SKM-1 treated with dmso at 0.1 percent for 144 hours (cell line): ENCODE measurements around the gene MEGF6.

Experiments
- DNase-seq: peaks from one replicate; lab custom pipeline; 2025; ENCODE audit not compliant: unreplicated experiment; lab: John Stamatoyannopoulos, UW

MEGF6 gene

GRCh38 chr1:3490046-3490745 lies 121.1 kb downstream of the MEGF6 start:
- DNase-seq, result no peak

GRCh38 chr1:3488432-3488831 lies 122.9 kb downstream of the MEGF6 start:
- DNase-seq, result no peak

GRCh38 chr1:3485016-3485415 lies 126.3 kb downstream of the MEGF6 start:
- no peak for DNase-seq

DNA sequence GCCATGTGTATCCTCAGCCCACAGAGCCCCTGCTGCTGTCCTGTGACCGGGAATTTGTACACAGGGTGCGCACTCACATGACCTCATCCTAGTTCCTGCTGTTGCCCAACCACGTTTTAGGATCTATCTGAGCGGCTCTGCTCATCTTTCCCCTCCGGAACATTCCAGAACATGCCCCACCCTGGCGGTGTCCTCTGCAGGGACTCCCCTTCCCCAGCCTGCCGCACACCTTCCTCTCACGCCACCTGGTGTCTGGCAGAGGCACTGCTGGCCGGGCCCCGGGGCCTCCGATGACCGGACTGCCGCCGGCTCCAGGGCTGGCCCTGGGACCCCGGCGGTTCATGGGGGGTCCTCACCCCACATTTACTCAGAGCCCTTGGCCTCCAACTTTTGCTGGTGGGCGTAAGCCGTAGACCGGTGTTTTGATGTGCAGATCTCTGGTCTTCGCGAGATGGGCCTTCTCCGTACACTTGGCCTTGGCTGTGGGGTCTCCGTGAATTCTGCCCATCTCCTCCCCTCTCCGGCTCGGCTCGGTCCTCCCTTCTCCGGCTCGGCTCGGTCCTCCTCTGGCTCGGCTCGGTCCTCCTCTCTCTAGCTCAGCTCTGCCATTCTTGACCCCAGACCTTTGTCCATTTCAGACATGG lies 127.4 kb downstream of the MEGF6 start:
- peak; percentile 14 for DNase-seq

GRCh38 chr1:3483380-3483779 lies 127.9 kb downstream of the MEGF6 start:
- no peak for DNase-seq

DNA sequence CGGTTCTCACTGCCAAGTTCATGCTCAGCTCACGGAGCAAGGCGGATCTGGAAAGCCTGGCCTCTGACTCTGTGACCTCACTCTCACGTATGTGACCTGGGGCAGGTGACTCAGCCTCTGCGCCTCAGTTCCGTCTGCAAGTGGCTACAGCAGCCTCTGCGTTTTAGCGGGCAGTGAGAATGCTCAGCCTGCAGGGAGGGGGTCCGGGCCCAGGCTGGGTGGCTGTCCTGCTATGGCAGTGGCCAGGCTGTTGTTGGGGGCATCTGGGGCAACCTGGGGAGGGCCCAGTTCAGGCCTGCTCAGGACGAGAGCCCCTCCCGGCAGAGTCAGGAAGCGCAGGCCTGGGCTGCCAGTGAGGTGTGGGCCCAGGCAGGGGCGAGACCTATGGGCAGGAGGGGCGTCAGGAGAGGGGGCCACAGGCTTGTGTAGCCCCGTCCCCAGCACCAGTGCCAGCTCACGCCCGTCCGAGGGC lies 128.9 kb downstream of the MEGF6 start:
- DNase-seq, result no peak

DNA sequence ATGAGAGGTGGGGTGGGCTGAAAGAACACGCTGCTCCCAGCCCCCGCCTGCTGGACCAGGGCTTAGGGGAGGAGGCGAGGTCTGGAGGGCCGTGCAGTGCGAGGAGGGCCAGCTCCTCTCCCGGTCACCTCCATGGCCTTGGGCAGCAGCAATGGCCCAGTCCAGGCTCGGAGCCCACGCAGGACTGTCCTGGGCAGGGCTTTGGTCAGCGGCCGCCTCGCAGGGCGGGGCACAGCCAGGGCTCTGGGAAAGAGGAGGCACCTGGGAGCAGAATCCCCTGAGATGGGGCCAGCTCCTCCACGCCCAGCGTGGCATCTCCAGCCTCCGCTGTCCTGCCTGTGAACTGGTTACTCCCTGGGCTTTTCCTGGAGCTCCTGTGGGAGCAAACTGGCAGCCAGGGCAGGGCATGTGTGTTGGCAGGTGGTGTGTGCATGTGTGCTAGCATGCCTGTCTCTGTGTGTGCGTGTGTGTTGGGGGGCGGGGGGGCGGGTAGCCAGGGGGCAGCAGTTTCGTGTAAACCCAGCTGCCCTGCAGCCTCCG lies 129.4 kb downstream of the MEGF6 start:
- DNase-seq, result no peak

GRCh38 chr1:3481046-3481445 lies 130.3 kb downstream of the MEGF6 start:
- no peak for DNase-seq

DNA sequence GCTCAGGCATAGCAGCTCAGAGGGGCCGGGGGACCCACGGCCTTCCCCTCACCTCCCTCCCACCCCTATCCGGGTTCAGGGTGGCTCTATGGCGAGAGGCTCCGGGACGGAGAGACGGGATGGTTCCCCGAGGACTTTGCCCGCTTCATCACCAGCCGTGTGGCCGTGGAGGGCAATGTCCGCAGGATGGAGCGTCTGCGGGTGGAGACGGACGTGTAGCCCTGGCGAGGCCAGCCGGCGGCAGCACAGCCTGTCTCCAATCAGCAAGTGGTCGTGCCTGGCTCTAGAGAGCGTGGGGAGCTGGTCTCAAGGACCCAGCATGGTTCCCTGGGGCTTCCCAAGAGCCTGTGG lies 131.0 kb downstream of the MEGF6 start:
- no peak for DNase-seq

- no peak for DNase-seq
These were observed 131.6 kb downstream of the MEGF6 start for GRCh38 chr1:3479511-3480368.

DNA sequence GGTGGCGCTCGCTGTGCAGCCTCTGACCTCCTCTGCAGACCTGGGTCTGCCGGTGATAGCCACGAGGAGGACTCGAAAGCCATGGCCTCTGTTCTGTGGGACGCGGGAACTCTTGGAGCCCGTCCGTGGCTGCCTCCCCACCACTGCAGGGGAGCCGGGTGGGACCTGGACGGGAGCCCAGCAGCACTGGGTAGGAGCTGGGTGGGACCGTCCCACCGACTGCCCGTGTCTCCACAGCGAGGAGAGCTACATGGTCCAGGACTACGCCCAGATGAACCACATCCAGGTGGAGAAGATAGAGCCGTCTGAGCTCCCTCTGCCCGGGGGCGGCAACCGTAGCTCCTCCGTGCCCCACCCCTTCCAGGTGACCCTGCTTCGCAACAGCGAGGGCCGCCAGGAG lies 133.1 kb downstream of the MEGF6 start:
- DNase-seq, result no peak

DNA sequence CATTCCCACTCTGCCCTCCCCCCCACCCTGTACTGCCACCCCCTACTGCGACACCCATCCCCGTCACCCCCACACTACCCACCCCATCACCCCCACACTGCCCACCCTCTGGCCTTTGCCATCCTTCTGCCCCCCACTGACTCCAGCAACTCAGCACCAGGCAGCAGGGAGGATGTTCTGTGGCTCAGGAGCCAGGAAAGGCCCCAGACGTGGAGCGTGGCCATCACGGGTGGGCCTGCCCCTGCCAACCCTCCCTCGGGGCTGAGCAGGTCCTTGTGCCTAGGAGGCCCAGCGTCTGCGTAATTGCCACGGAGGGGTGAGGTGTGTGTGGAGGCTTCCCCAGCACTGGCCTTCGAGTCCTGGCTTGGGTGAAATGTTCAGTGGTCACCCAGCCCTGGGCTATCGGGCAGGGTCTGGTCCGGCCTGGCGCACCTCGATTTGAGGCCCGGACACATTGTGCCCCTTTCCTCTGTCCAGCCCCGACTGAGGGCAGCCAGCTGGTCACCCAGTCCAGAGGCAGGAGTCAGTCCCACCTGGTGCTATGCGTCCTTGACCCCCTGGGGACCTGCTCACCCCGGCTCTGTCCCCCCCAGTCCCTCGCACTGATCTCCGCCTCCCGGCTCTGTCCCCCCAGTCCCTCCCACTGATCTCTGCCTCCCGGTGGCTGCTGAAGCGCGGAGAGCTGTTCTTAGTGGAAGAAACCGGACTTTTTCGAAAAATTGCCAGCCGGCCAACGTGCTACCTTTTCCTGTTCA lies 133.9 kb downstream of the MEGF6 start:
- no peak for DNase-seq

GRCh38 chr1:3476666-3477065 lies 134.6 kb downstream of the MEGF6 start:
- no peak for DNase-seq

DNA sequence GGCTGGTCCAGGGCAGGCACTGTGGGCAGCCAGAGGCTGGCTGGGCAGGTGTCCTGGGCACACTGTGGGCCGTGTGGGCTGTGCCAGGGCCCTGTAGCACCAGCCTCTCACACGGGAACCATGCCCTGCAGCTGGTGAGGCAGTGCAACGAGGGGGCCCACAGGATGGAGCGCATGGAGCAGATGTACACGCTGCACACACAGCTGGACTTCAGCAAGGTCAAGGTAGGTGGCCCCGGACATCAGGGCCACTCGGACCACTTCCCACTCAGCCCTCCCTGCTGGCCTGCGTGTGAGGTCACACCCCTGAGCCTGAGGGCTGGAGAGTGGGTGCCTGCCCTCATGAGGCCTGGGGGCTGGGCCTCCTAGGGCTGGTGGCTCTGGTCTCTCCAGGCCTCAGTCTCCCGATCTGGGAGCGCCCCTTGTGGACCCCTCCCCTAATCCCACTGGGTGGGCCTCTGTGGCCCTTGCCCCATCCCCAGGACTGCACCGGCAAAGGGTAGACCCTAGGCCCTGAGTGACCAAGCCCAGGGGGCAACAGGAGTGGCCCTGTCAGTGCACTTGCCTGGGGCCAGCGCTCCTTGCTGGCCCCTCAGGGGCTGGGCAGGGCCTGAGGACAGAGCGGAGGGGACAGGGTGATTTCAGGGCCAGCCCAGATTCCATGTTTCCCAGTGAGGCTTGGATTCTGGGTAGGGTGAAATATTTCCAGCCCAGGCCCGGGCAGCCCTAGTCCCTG lies 135.3 kb downstream of the MEGF6 start:
- no peak for DNase-seq

DNA sequence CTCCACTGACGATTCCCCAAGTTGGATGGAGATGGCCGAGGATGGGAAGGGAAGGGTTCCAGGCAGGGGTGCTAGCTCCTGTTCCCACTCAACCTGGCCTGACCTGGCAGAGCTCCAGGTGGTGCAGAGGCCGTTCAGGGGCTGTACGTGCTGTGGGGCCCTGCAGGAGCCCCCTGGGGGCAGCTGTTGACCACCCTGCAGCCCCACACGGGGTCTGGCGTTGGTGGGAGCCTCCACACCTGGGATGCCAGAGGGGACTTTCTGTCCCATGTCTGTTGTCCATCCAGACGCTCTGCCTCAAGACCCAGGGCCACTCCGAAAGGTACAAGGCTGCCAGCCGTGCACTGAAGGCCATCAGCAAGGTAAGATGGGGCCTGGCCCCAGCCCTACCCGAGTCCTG lies 136.9 kb downstream of the MEGF6 start:
- no peak for DNase-seq

- no peak for DNase-seq
These were observed 137.3 kb downstream of the MEGF6 start for GRCh38 chr1:3474016-3474415.

- DNase-seq, result no peak
These were observed 137.9 kb downstream of the MEGF6 start for GRCh38 chr1:3473381-3473844.

GRCh38 chr1:3472906-3473305 lies 138.4 kb downstream of the MEGF6 start:
- no peak for DNase-seq

DNA sequence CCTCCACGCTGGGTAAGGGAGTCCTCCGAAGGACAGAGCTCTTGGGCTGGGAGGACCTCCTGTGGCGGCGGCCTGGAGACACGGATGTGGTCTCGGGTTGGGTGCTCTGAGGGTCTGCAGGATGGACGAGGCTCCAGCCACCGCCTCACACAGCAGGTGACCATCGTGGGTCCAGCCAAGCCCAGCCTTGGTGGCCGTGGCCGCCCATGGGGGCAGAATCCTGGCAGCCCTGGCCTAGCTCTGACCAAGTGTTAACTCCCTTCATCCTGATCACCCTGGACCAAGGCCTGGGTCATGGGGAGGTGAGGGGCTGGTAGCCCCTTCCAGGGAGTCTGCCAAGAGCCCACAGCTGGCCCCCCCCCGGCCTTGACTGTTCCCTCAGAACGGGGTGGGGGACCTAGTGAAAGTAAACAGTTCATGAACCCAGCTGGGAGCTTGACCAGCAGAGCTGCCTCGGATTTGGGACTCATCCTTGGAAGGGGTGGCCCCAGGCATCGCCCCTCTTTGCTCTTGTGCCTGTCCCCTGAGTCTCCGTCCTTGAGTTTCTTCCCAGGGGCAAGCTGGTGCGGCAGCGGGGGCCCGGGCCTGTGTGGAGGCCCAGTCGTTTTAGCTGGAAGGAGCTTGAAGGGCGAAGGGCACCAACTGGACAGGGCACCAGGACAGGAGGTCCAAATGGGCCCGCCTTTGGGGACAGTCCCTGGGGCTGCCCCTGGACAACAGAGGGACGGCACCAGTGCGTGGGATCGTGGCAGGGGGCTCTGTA lies 139.0 kb downstream of the MEGF6 start:
- DNase-seq, result no peak
